HepG2 (cell line): ENCODE results near the gene PNKD.

Experiments
- CCAR2 ChIP-seq: fragments of 200-400 bp; formaldehyde crosslinking; optimal IDR thresholded peaks from 2 replicates; pipeline ENCODE3; 2018; ENCODE audit warnings: low read depth, mild to moderate bottlenecking, low read length, moderate library complexity
- CTCF ChIP-seq: sonication (generic); formaldehyde crosslinking; IDR thresholded peaks from 2 replicates; pipeline ENCODE4 v1.5.0; 2020; ENCODE audit warnings: mild to moderate bottlenecking, missing genetic modification reagents, moderate library complexity
- ELF1 ChIP-seq: sonication (generic); formaldehyde crosslinking; IDR thresholded peaks from 2 replicates; pipeline ENCODE4 v1.4.0; 2020; ENCODE audit warnings: missing genetic modification reagents
- ERF ChIP-seq: IDR thresholded peaks from 2 replicates; pipeline ENCODE4 v1.6.1; 2018; ENCODE audit warnings: missing biosample characterization, missing genetic modification reagents
- HMGXB4 ChIP-seq, 2 experiments: sonication (generic) in 1 of 2; formaldehyde crosslinking in 1 of 2; IDR thresholded peaks; 2 replicates each; pipeline versions ENCODE4 v1.4.0 to v1.6.1; 2018 to 2020; ENCODE audit warnings: missing genetic modification reagents in 2 of 2, borderline replicate concordance in 1 of 2, low read depth in 1 of 2, mild to moderate bottlenecking in 1 of 2, missing biosample characterization in 1 of 2
- MAX ChIP-seq: IDR thresholded peaks from 2 replicates; pipeline ENCODE4 v1.6.1; 2012; ENCODE audit warnings: inconsistent platforms
- MXD1 ChIP-seq: sonication (generic); formaldehyde crosslinking; IDR thresholded peaks from 2 replicates; pipeline ENCODE4 v1.4.0; 2020; ENCODE audit warnings: mild to moderate bottlenecking, missing genetic modification reagents
- NCOA5 ChIP-seq: sonication (generic); formaldehyde crosslinking; IDR thresholded peaks from 2 replicates; pipeline ENCODE4 v1.4.0; 2020; ENCODE audit warnings: missing genetic modification reagents
- POLR2A ChIP-seq, 2 experiments: IDR thresholded peaks; 2 replicates each; pipeline ENCODE4 v1.6.1; 2011; ENCODE audit warnings: low read depth in 2 of 2, low read length in 2 of 2, mild to moderate bottlenecking in 1 of 2, moderate library complexity in 1 of 2; ENCODE audit not compliant: insufficient read depth in 1 of 2
- TFAP4 ChIP-seq: sonication (generic); IDR thresholded peaks from 2 replicates; pipeline ENCODE4 v1.6.1; 2016; ENCODE audit warnings: low read depth, borderline replicate concordance
- ZNF660 ChIP-seq: sonication (generic); formaldehyde crosslinking; IDR thresholded peaks from 2 replicates; pipeline ENCODE4 v1.5.1; 2020; ENCODE audit warnings: mild to moderate bottlenecking, low read depth, missing genetic modification reagents, borderline replicate concordance

- TF ChIP-seq HMGXB4 (CRISPR knock-in tag; IDR thresholded peaks at IDR 0.05; ENCODE audit: borderline replicate concordance in 1 of 2, low read depth in 1 of 2), result no peak
- no peak for TF ChIP-seq POLR2A (IDR thresholded peaks at IDR 0.05; ENCODE audit: insufficient read depth in 1 of 2, low read depth in 2 of 2, low read length in 2 of 2)
- TF ChIP-seq MAX, result no peak
- TF ChIP-seq CCAR2, result no peak
- no peak for TF ChIP-seq ZNF660 (CRISPR knock-in tag)
- no peak for TF ChIP-seq ELF1 (CRISPR knock-in tag)
- TF ChIP-seq NCOA5 (CRISPR knock-in tag), result no peak
- TF ChIP-seq CTCF, result no peak
- TF ChIP-seq ERF, result no peak
- no peak for TF ChIP-seq TFAP4
- no peak for TF ChIP-seq MXD1 (CRISPR knock-in tag)
Measured at GRCh38 chr2:218325566-218326160, 55.3 kb downstream of the PNKD start.
